A673 (cell line): ENCODE data around the gene POLG. TPM values are rescaled to one million over a fixed set of nuclear protein-coding genes. Genes with fewer than 3 reads are reported as not detected.

Experiments
- BruUV-seq: library from RNA; stranded (reverse); fragments of 400-500 nt; replicated peaks from 2 replicates; lab custom pipeline; 2021; lab: Mats Ljungman, UMichigan
- CTCF ChIA-PET: fragments of 300-600 bp; sonication (Branson Sonifier 250); formaldehyde crosslinking; loops from one replicate; lab custom pipeline; 2022; ENCODE audit warnings: antibody characterized with exemption; lab: Charles Lee
- POLR2A ChIA-PET: fragments of 300-600 bp; sonication (Branson Sonifier 250); formaldehyde crosslinking; loops from one replicate; lab custom pipeline; 2022; ENCODE audit warnings: antibody characterized with exemption; ENCODE audit not compliant: low non-redundant PET; lab: Charles Lee
- DNase-seq: peaks from one replicate; pipeline ENCODE4 v3.0.0-alpha.2; 2015; ENCODE audit warnings: low spot score
- H3K27ac ChIP-seq: fragments of 200-600 bp; sonication (generic); 2 replicates; pipeline ENCODE4 v1.5.1; 2016; ENCODE audit warnings: mixed run types, low read depth, mild to moderate bottlenecking, mixed read lengths, antibody characterized with exemption, low read length; ENCODE audit not compliant: poor library complexity, severe bottlenecking
- H3K27me3 ChIP-seq: fragments of 200-600 bp; sonication (generic); replicated peaks from 2 replicates; pipeline ENCODE4 v1.6.1; 2017; ENCODE audit warnings: mixed run types, low read depth, mild to moderate bottlenecking, mixed read lengths, antibody characterized with exemption, low read length; ENCODE audit not compliant: insufficient read depth, poor library complexity
- H3K36me3 ChIP-seq: fragments of 200-600 bp; sonication (generic); 2 replicates; pipeline ENCODE4 v1.6.1; 2016; ENCODE audit warnings: mixed run types, mild to moderate bottlenecking, mixed read lengths, antibody characterized with exemption, low read length; ENCODE audit not compliant: insufficient read depth, poor library complexity, severe bottlenecking
- H3K4me1 ChIP-seq: fragments of 200-600 bp; sonication (generic); 2 replicates; pipeline ENCODE4 v1.6.1; 2017; ENCODE audit warnings: mixed run types, mild to moderate bottlenecking, mixed read lengths, antibody characterized with exemption, low read length; ENCODE audit not compliant: insufficient read depth, poor library complexity, severe bottlenecking
- H3K4me3 ChIP-seq: fragments of 200-600 bp; sonication (generic); 2 replicates; pipeline ENCODE4 v1.5.1; 2016; ENCODE audit warnings: low read depth, mixed run types, mild to moderate bottlenecking, mixed read lengths, low read length; ENCODE audit not compliant: poor library complexity, severe bottlenecking
- H3K9me3 ChIP-seq: fragments of 200-600 bp; sonication (generic); 2 replicates; pipeline ENCODE4 v1.6.1; 2016; ENCODE audit warnings: mixed run types, low read depth, mild to moderate bottlenecking, mixed read lengths, antibody characterized with exemption, low read length; ENCODE audit not compliant: poor library complexity, severe bottlenecking
- CTCF ChIP-seq: fragments of 300-800, 200-600 bp; sonication (generic); conservative IDR thresholded peaks from 2 replicates; pipeline ENCODE4 v1.5.1; 2017; ENCODE audit warnings: low read depth, mild to moderate bottlenecking, antibody characterized with exemption, low read length, moderate library complexity, mixed read lengths
- EZH2 ChIP-seq: fragments of 200-600 bp; sonication (generic); IDR thresholded peaks from 2 replicates; pipeline ENCODE4 v1.6.1; 2017; ENCODE audit warnings: borderline replicate concordance, low read depth, mild to moderate bottlenecking, mixed read lengths, antibody characterized with exemption, low read length; ENCODE audit not compliant: poor library complexity, severe bottlenecking
- intact Hi-C: fragments of 100-400 bp; cut with micrococcal nuclease; formaldehyde crosslinking; loops from one replicate; pipeline ENCODE4 v1.10.0; 2022; ENCODE audit not compliant: unreplicated experiment
- total RNA-seq: library from RNA; stranded (reverse); gene quantifications from 2 replicates; pipeline ENCODE4 v1.2.3, GENCODE V29; 2021

POLG gene
- total RNA-seq, 1 experiment from 2014 or later: 166 TPM

DNA sequence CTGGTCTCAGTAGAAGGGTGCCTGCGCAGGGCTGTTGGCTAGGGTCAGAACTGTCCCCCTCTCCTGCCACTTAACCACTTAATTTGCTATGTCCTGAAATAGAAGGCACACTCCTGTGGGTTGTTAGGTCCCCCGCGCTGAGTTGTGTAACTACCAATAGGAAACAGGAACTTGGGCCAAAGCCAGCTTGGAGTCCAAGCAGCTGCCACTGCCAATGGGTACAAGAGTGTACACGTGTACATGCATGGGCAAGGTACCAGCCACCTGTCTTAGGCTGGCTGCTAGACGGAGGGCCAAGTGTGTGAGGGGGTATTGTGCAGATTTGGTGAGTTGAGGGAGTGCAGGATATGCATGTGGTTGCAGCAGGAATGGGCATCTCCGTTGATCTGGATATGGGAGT lies 29.7 kb upstream of the POLG start:
- POLR2A ChIA-PET: no interaction called here
- Histone ChIP-seq H3K4me3 (no peak overlapping the region), H3K27me3 (peaks cover 73% of the 10 kb centered on the region), H3K36me3 (no peaks in the 10 kb centered on the region), H3K9me3 (no peaks in the 10 kb centered on the region), H3K4me1 (peaks cover 6% of the 10 kb centered on the region), H3K27ac (no peak overlapping the region)
- no peak for DNase-seq
- intact Hi-C loops: no loop called here
- no TSS peak for BruUV-seq
- TF ChIP-seq CTCF (no peak), EZH2 (no peak)
- CTCF ChIA-PET: interaction anchor here (0.8 kb wide), 1 partner anchor 53 kb away, joined by 3 read pairs; no protein-coding TSS in a partner anchor

DNA sequence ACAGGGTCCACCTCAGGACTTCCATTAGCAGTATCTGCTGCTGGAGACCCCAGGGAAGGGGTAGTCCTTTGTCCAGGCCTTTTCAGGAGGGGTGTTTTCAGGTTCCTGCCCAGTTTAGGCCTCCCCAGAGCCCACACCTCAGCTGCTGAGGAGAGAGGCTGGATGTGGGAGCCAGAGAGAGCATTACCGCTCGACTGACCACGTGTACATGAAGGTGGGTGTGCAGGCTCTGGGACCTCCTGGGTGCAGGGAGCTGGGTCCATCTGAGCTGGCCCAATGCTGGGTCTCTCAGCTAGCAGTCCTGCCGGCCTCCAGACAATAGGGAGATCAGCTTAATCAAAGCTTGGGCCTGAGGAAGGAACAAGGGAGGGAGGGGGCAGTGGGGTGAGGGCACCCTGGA lies 29.1 kb upstream of the POLG start:
- no peak overlapping the region for H3K4me3 ChIP-seq
- H3K9me3 ChIP-seq: no peaks in the 10 kb centered on the region
- H3K4me1 ChIP-seq: peaks cover 10% of the 10 kb centered on the region
- no peak for DNase-seq
- TF ChIP-seq CTCF: no peak
- no peak for TF ChIP-seq EZH2
- BruUV-seq: no TSS peak
- intact Hi-C loops: no loop called here
- no peaks in the 10 kb centered on the region for H3K36me3 ChIP-seq
- POLR2A ChIA-PET: no interaction called here
- CTCF ChIA-PET: interaction anchor here (0.8 kb wide), 1 partner anchor 53 kb away, joined by 3 read pairs; no protein-coding TSS in a partner anchor
- peaks cover 70% of the 10 kb centered on the region for H3K27me3 ChIP-seq
- H3K27ac ChIP-seq: no peak overlapping the region

GRCh38 chr15:89363133-89363532 lies 28.5 kb upstream of the POLG start:
- DNase-seq: no peak
- intact Hi-C loops: no loop called here
- ChIA-PET CTCF (no interaction called here), POLR2A (no interaction called here)
- Histone ChIP-seq H3K27ac (no peak overlapping the region), H3K9me3 (no peaks in the 10 kb centered on the region), H3K4me3 (peak overlapping the region; percentile 50), H3K36me3 (no peaks in the 10 kb centered on the region), H3K27me3 (peaks cover 67% of the 10 kb centered on the region), H3K4me1 (peaks cover 10% of the 10 kb centered on the region)
- BruUV-seq: no TSS peak
- TF ChIP-seq EZH2 (no peak), CTCF (no peak)
